ENCODE data around the gene SLC22A24. TPM values are rescaled to one million over a fixed set of nuclear protein-coding genes. Genes with fewer than 3 reads are reported as not detected.

SLC22A24 gene
- total and polyA plus RNA-seq, 7 donors, result not detected

- intact Hi-C loops (cut with DNase I), result no loop called here
- Histone ChIP-seq H3K4me3 (no peak overlapping the region), H3K27ac (no peak overlapping the region), H3K4me1 (no peaks in the 10 kb centered on the region), H3K27me3 (ENCODE audit: insufficient read depth in 3 of 3, low read length in 2 of 3) (peaks cover 1 to 7% (median 2%) of the 10 kb centered on the region in 3 donors), H3K36me3 (ENCODE audit: insufficient read depth in 1 of 2, low read depth in 1 of 2) (peaks cover 0 to 2% of the 10 kb centered on the region in 2 donors), H3K9me3 (no peaks in the 10 kb centered on the region)
- ATAC-seq, result no peak
- no peak for DNase-seq
- WGBS, 3 donors, result 92 to 94% (median 92%) methylated on average over 4 of the region's 4 CpGs
- no peak for TF ChIP-seq CTCF (IDR thresholded peaks at IDR 0.05)
These were observed 111.6 kb downstream of the SLC22A24 start for GRCh38 chr11:63032457-63032856.

Other genes starting within 250 kb of the SLC22A24 start
- gene CHRM1, start 222.9 kb downstream of the SLC22A24 start, total RNA-seq, result not detected
- under 1 TPM in 1 of 3 donors, not detected in 2; 0.06 TPM for gene CHRM1, start 222.9 kb downstream of the SLC22A24 start, polyA plus RNA-seq
- not detected for gene SLC22A6, start 159.3 kb downstream of the SLC22A24 start, total RNA-seq
- not detected for gene SLC22A6, start 159.3 kb downstream of the SLC22A24 start, polyA plus RNA-seq
- not detected for gene SLC22A8, start 128.4 kb downstream of the SLC22A24 start, total RNA-seq
- gene SLC22A8, start 128.4 kb downstream of the SLC22A24 start, polyA plus RNA-seq, result not detected
- not detected for gene SLC22A25, start 99.4 kb upstream of the SLC22A24 start, total RNA-seq
- not detected for gene SLC22A25, start 99.4 kb upstream of the SLC22A24 start, polyA plus RNA-seq
- not detected for gene SLC22A9, start 225.6 kb upstream of the SLC22A24 start, total RNA-seq
- gene SLC22A9, start 225.6 kb upstream of the SLC22A24 start, polyA plus RNA-seq, result not detected

All from psoas muscle (tissue), 8 donors.